Liver (tissue), 9 donors: Measurements from ENCODE around the gene CHRNA5. TPM values are rescaled to one million over a fixed set of nuclear protein-coding genes. Genes with fewer than 3 reads are reported as not detected.

ENCODE experiments used
- DNase-seq: peaks from one replicate; pipeline ENCODE4 v3.0.0-alpha.2; 2017; ENCODE audit warnings: low spot score
- H3K27ac ChIP-seq, 2 donors: one replicate each; pipeline ENCODE4 v1.7.0; 2013; ENCODE audit warnings: inconsistent platforms in 2 of 2, low read length in 2 of 2, control low read depth in 1 of 2, low read depth in 1 of 2, mild to moderate bottlenecking in 1 of 2
- H3K27me3 ChIP-seq, 4 donors: one replicate each; pipeline versions ENCODE4 v1.6.1 to v1.7.0; 2013; ENCODE audit warnings: low read length in 3 of 4, inconsistent platforms in 1 of 4, mild to moderate bottlenecking in 1 of 4, moderate library complexity in 1 of 4; ENCODE audit not compliant: control insufficient read depth in 4 of 4, insufficient read depth in 4 of 4
- H3K36me3 ChIP-seq, 4 donors: one replicate each; pipeline versions ENCODE4 v1.6.1 to v1.7.0; 2013; ENCODE audit warnings: low read length in 3 of 4, mild to moderate bottlenecking in 3 of 4, low read depth in 1 of 4, moderate library complexity in 1 of 4; ENCODE audit not compliant: control insufficient read depth in 4 of 4, insufficient read depth in 3 of 4
- H3K4me1 ChIP-seq, 4 donors: one replicate each; pipeline versions ENCODE4 v1.6.1 to v1.7.0; 2013; ENCODE audit warnings: low read length in 3 of 4, mild to moderate bottlenecking in 3 of 4, moderate library complexity in 1 of 4; ENCODE audit not compliant: control insufficient read depth in 4 of 4, insufficient read depth in 4 of 4
- H3K4me3 ChIP-seq, 3 donors: one replicate each; pipeline versions ENCODE4 v1.6.1 to v1.7.0; 2013; ENCODE audit warnings: low read length in 3 of 3, control low read depth in 1 of 3, low read depth in 1 of 3, mild to moderate bottlenecking in 1 of 3
- H3K9ac ChIP-seq, 2 donors: one replicate each; pipeline ENCODE4 v1.7.0; 2013; ENCODE audit warnings: low read length in 2 of 2, mild to moderate bottlenecking in 2 of 2, moderate library complexity in 2 of 2, control low read depth in 1 of 2, low read depth in 1 of 2
- H3K9me3 ChIP-seq, 4 donors: one replicate each; pipeline versions ENCODE4 v1.6.1 to v1.7.0; 2013; ENCODE audit warnings: low read length in 3 of 4; ENCODE audit not compliant: control insufficient read depth in 4 of 4
- CTCF ChIP-seq: fragments of 150-350 bp; IDR thresholded peaks from 2 replicates; pipeline ENCODE4 v1.5.1; 2017; ENCODE audit warnings: improper control_type of control experiment, low read depth, low read length; ENCODE audit not compliant: missing input control
- EGR1 ChIP-seq, 2 donors: IDR thresholded peaks; 2 replicates each; pipeline ENCODE4 v1.6.1; 2016 to 2018; ENCODE audit warnings: antibody characterized with exemption in 2 of 2, low read depth in 2 of 2
- FOXA1 ChIP-seq: IDR thresholded peaks from 2 replicates; pipeline ENCODE4 v1.6.1; 2016; ENCODE audit warnings: antibody characterized with exemption
- FOXA2 ChIP-seq: IDR thresholded peaks from 2 replicates; pipeline ENCODE4 v1.6.1; 2016; ENCODE audit warnings: antibody characterized with exemption
- GABPA ChIP-seq, 2 donors: IDR thresholded peaks in 1 of 2; conservative IDR thresholded peaks in 1 of 2; 2 replicates each; pipeline ENCODE4 v1.6.1; 2016; ENCODE audit warnings: antibody characterized with exemption in 2 of 2, mild to moderate bottlenecking in 1 of 2, moderate library complexity in 1 of 2
- HNF4A ChIP-seq, 2 donors: conservative IDR thresholded peaks; 2 replicates each; pipeline ENCODE4 v1.6.1; 2016; ENCODE audit warnings: antibody characterized with exemption in 2 of 2, mild to moderate bottlenecking in 2 of 2
- HNF4G ChIP-seq: IDR thresholded peaks from 2 replicates; pipeline ENCODE4 v1.6.1; 2016; ENCODE audit warnings: antibody characterized with exemption
- JUND ChIP-seq, 2 donors: IDR thresholded peaks; 2 replicates each; pipeline ENCODE4 v1.6.1; 2016; ENCODE audit warnings: antibody characterized with exemption in 2 of 2
- NR2F2 ChIP-seq: IDR thresholded peaks from 2 replicates; pipeline ENCODE4 v1.6.1; 2016; ENCODE audit warnings: antibody characterized with exemption
- RAD21 ChIP-seq, 2 donors: IDR thresholded peaks; 2 replicates each; pipeline ENCODE4 v1.6.1; 2016; ENCODE audit warnings: antibody characterized with exemption in 2 of 2, mild to moderate bottlenecking in 2 of 2
- TAF1 ChIP-seq: conservative IDR thresholded peaks from 2 replicates; pipeline ENCODE4 v1.6.1; 2016; ENCODE audit warnings: antibody characterized with exemption, mild to moderate bottlenecking
- YY1 ChIP-seq: IDR thresholded peaks from 2 replicates; pipeline ENCODE4 v1.6.1; 2016; ENCODE audit warnings: antibody characterized with exemption, mild to moderate bottlenecking
- ZBTB33 ChIP-seq: IDR thresholded peaks from 2 replicates; pipeline ENCODE4 v1.6.1; 2016; ENCODE audit warnings: antibody characterized with exemption
- WGBS: extraction: QIAGEN DNeasy Blood & Tissue Kit; methylation state at CpG from one replicate; pipeline ENCODE4 v1.1.7; 2013; 5-methylcytosine and 5-hydroxymethylcytosine counted together
- polyA plus RNA-seq, 2 donors: library from polyadenylated mRNA; stranded (reverse) in 1 of 2; unstranded in 1 of 2; fragments of 200-250 nt in 1 of 2; fragments of >200 nt in 1 of 2; fragmentation: Nextera tagmentation in 1 of 2; extraction: Ambion mirVana in 1 of 2; gene quantifications; one replicate each; pipeline versions ENCODE4 v1.2.1 to v1.2.3, GENCODE V29; 2013 to 2015
- total RNA-seq, 2 donors: library from RNA; depleted of rRNA; stranded (reverse); fragments of >200 nt; gene quantifications; one replicate each; pipeline ENCODE4 v1.2.3, GENCODE V29; 2014
- TF ChIP-seq, protein P1 (sequence below): IDR thresholded peaks from 2 replicates; pipeline ENCODE4 v1.6.1; 2016; ENCODE audit warnings: antibody characterized with exemption
- donor health status: healthy.
- donor health status: healthy.
- donor health status: healthy.
- donor health status: healthy.
- donor health status: healthy.

CHRNA5 gene
- total and polyA plus RNA-seq, 4 donors: 0.17 to 0.56 (median 0.36) TPM

- H3K27me3 ChIP-seq: peaks cover 0 to 5% (median 2%) of the 10 kb centered on the region in 4 donors
- TF ChIP-seq FOXA2: no peak
- TF ChIP-seq, protein P1, sequence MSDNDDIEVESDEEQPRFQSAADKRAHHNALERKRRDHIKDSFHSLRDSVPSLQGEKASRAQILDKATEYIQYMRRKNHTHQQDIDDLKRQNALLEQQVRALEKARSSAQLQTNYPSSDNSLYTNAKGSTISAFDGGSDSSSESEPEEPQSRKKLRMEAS: no peak
- H3K9ac ChIP-seq: no peak overlapping the region
- no peak overlapping the region for H3K4me3 ChIP-seq
- 74% methylated on average over 3 of the region's 3 CpGs for WGBS
- H3K36me3 ChIP-seq: no peaks in the 10 kb centered on the region
- no peak overlapping the region for H3K27ac ChIP-seq
- DNase-seq: no peak
- no peaks in the 10 kb centered on the region for H3K4me1 ChIP-seq
- no peaks in the 10 kb centered on the region for H3K9me3 ChIP-seq
Observed at GRCh38 chr15:78614021-78614420, 48.7 kb downstream of the CHRNA5 start.

DNA sequence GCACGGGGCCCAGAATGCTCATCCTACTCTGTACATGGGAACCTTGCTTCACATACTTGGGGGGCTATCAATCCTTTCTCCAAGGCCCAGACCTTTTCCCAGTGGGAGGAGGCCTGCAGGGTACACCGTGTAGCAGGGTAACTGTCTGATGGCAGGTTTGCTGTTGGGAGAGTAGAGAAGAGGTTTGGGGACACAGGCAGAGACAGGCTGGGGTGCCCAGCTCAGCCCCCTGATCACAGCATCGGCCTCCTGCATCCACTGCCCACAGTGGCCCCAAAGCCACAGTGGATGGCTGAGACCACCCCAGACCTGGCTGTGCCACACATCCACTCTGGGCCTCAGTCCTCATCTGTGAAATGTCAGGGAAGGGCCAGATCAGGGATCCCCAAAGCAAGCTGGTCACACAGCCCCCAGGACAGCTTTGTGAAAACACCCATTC is 49.9 kb downstream of the CHRNA5 start:
- Histone ChIP-seq H3K4me1 (peaks cover 0 to 5% (median 1%) of the 10 kb centered on the region in 4 donors), H3K4me3 (no peak overlapping the region), H3K9ac (no peak overlapping the region), H3K27ac (no peak overlapping the region), H3K36me3 (no peaks in the 10 kb centered on the region), H3K9me3 (no peaks in the 10 kb centered on the region), H3K27me3 (peaks cover 0 to 15% (median 5%) of the 10 kb centered on the region in 4 donors)
- TF ChIP-seq EGR1 (IDR thresholded peaks at IDR 0.05; ENCODE audit: low read depth in 2 of 2): no peak
- no peak for DNase-seq
- WGBS: 72% methylated on average over 3 of the region's 3 CpGs

- Histone ChIP-seq H3K36me3 (no peaks in the 10 kb centered on the region), H3K9me3 (no peaks in the 10 kb centered on the region), H3K9ac (no peak overlapping the region), H3K27ac (no peak overlapping the region), H3K4me1 (peaks cover 0 to 14% (median 3%) of the 10 kb centered on the region in 4 donors), H3K4me3 (no peak overlapping the region), H3K27me3 (peaks cover 0 to 17% (median 8%) of the 10 kb centered on the region in 4 donors)
- TF ChIP-seq TAF1 (no peak), HNF4A (conservative IDR thresholded peaks at IDR 0.05) (no peak), RAD21 (IDR thresholded peaks at IDR 0.05) (no peak), JUND (IDR thresholded peaks at IDR 0.05) (no peak)
- WGBS: 89% methylated on average over 2 of the region's 2 CpGs
- no peak for DNase-seq
Observed at GRCh38 chr15:78616506-78616905, 51.2 kb downstream of the CHRNA5 start.

- Histone ChIP-seq H3K27ac (no peak overlapping the region), H3K27me3 (peaks cover 2 to 19% (median 9%) of the 10 kb centered on the region in 4 donors), H3K4me1 (peaks cover 0 to 14% (median 3%) of the 10 kb centered on the region in 4 donors), H3K9ac (no peak overlapping the region), H3K36me3 (no peaks in the 10 kb centered on the region), H3K9me3 (no peaks in the 10 kb centered on the region), H3K4me3 (no peak overlapping the region)
- WGBS: 70% methylated on average over 7 of the region's 7 CpGs
- TF ChIP-seq YY1 (no peak), HNF4G (no peak), ZBTB33 (no peak), CTCF (no peak), GABPA (IDR thresholded peaks at IDR 0.05 in 1 of 2, conservative IDR thresholded peaks at IDR 0.05 in 1 of 2) (no peak), FOXA1 (no peak), EGR1 (IDR thresholded peaks at IDR 0.05; ENCODE audit: low read depth in 2 of 2) (no peak), NR2F2 (no peak)
- TF ChIP-seq, protein P1: no peak
- DNase-seq: no peak
Observed at GRCh38 chr15:78617076-78617475, 51.8 kb downstream of the CHRNA5 start.
